KMS-11 (cell line): ENCODE data around the gene APOL2.
"Not testable (repeated sequence)": the region's sequence is repeated elsewhere in the genome, so short reads cannot be mapped to it uniquely, and the experiment has no call there.

Experiments used
- H2AFZ ChIP-seq: fragments of 200-600 bp; sonication (generic); 2 replicates; pipeline ENCODE4 v1.6.1; 2016; ENCODE audit warnings: antibody characterized with exemption, mixed run types, low read depth
- H3K27ac ChIP-seq: fragments of 200-600 bp; sonication (generic); 2 replicates; pipeline ENCODE4 v1.6.1; 2016; ENCODE audit warnings: mild to moderate bottlenecking, mixed run types
- H3K27me3 ChIP-seq: fragments of 200-600 bp; sonication (generic); 2 replicates; pipeline ENCODE4 v1.6.1; 2017; ENCODE audit warnings: mild to moderate bottlenecking, low read depth, mixed run types, moderate library complexity; ENCODE audit not compliant: insufficient read depth
- H3K36me3 ChIP-seq: fragments of 200-600 bp; sonication (generic); 2 replicates; pipeline ENCODE4 v1.6.1; 2017; ENCODE audit warnings: mild to moderate bottlenecking, mixed run types; ENCODE audit not compliant: insufficient read depth
- H3K4me1 ChIP-seq: fragments of 200-600 bp; sonication (generic); 2 replicates; pipeline ENCODE4 v1.6.1; 2016; ENCODE audit warnings: mild to moderate bottlenecking, low read depth, mixed run types; ENCODE audit not compliant: poor library complexity, severe bottlenecking
- H3K4me2 ChIP-seq: fragments of 200-600 bp; sonication (generic); 2 replicates; pipeline ENCODE4 v1.7.0; 2016; ENCODE audit warnings: mild to moderate bottlenecking, mixed run types
- H3K4me3 ChIP-seq: fragments of 200-600 bp; sonication (generic); IDR thresholded peaks from 2 replicates; pipeline ENCODE4 v1.6.1; 2017; ENCODE audit warnings: low read depth, low read length, mixed read lengths; ENCODE audit not compliant: insufficient read depth
- H3K79me2 ChIP-seq: fragments of 200-600 bp; sonication (generic); 2 replicates; pipeline ENCODE4 v1.6.1; 2016; ENCODE audit warnings: low read depth, mixed run types; ENCODE audit not compliant: insufficient read depth
- H3K9ac ChIP-seq: fragments of 200-600 bp; sonication (generic); 2 replicates; pipeline ENCODE4 v1.6.1; 2016; ENCODE audit warnings: mild to moderate bottlenecking, mixed run types
- H4K20me1 ChIP-seq: fragments of 200-600 bp; sonication (generic); 2 replicates; pipeline ENCODE4 v1.6.1; 2016; ENCODE audit warnings: mild to moderate bottlenecking, mixed run types; ENCODE audit not compliant: insufficient read depth
- TF ChIP-seq, protein P1 (sequence below): fragments of 200-600 bp; sonication (generic); conservative IDR thresholded peaks from 2 replicates; pipeline ENCODE4 v1.6.1; 2017; ENCODE audit warnings: low read depth, mild to moderate bottlenecking, antibody characterized with exemption, low read length, moderate library complexity, mixed read lengths

The APOL2 gene

DNA sequence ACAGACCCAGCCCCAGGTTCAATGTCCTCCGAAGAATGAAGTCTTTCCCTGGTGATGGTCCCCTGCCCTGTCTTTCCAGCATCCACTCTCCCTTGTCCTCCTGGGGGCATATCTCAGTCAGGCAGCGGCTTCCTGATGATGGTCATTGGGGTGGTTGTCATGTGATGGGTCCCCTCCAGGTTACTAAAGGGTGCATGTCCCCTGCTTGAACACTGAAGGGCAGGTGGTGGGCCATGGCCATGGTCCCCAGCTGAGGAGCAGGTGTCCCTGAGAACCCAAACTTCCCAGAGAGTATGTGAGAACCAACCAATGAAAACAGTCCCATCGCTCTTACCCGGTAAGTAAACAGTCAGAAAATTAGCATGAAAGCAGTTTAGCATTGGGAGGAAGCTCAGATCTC, 27.7 kb upstream of the APOL2 start:
- no peak overlapping the region for H2AFZ ChIP-seq
- H3K27me3 ChIP-seq: no peaks in the 10 kb centered on the region
- no peak overlapping the region for H3K4me2 ChIP-seq
- H3K4me3 ChIP-seq: no peak overlapping the region
- no peaks in the 10 kb centered on the region for H4K20me1 ChIP-seq
- TF ChIP-seq, protein P1, sequence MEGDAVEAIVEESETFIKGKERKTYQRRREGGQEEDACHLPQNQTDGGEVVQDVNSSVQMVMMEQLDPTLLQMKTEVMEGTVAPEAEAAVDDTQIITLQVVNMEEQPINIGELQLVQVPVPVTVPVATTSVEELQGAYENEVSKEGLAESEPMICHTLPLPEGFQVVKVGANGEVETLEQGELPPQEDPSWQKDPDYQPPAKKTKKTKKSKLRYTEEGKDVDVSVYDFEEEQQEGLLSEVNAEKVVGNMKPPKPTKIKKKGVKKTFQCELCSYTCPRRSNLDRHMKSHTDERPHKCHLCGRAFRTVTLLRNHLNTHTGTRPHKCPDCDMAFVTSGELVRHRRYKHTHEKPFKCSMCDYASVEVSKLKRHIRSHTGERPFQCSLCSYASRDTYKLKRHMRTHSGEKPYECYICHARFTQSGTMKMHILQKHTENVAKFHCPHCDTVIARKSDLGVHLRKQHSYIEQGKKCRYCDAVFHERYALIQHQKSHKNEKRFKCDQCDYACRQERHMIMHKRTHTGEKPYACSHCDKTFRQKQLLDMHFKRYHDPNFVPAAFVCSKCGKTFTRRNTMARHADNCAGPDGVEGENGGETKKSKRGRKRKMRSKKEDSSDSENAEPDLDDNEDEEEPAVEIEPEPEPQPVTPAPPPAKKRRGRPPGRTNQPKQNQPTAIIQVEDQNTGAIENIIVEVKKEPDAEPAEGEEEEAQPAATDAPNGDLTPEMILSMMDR: no peak
- peaks cover 2% of the 10 kb centered on the region for H3K4me1 ChIP-seq
- H3K9ac ChIP-seq: no peak overlapping the region
- H3K36me3 ChIP-seq: no peaks in the 10 kb centered on the region
- no peak overlapping the region for H3K27ac ChIP-seq
- no peaks in the 10 kb centered on the region for H3K79me2 ChIP-seq

DNA sequence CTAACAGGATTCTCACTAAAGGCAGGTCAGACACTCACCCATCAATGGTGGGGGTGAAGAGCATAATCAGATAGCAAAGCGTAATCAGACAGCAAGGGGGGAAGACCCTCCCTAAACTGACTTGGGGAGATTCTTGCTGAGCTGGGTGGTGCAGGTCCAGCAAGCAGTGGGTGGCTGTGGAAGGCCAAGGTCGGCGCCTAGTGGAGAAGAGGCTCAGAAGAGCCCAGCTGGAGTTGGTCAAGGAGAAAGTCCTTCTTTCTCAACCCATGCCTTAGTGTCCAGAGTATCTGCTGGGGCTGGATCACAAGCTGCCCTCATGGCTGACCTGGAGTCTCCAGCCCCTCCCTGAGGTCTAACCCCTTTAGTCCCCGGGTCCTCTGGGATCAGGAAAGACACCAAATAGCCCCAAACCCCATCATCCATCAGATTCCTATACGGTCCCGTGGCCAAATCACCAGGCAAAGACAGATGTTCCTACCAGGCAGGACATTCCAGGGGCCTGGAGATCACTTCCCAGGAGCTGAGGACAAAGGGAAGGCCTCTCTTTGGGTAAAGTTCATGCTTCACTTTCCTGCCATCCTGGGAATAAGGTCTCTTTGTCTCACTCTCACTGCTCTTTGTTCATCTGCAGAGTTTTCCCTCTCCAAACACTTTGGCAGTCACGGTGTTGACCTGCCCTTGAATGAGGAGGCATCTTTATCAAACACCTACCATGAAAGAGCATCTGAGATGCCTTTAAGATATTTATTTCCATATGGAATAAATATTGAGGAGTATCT, 24.7 kb upstream of the APOL2 start:
- H3K4me2 ChIP-seq, H3K9ac ChIP-seq: not testable (repeated sequence)
- H3K4me1 ChIP-seq: peaks cover 31% of the 10 kb centered on the region

DNA sequence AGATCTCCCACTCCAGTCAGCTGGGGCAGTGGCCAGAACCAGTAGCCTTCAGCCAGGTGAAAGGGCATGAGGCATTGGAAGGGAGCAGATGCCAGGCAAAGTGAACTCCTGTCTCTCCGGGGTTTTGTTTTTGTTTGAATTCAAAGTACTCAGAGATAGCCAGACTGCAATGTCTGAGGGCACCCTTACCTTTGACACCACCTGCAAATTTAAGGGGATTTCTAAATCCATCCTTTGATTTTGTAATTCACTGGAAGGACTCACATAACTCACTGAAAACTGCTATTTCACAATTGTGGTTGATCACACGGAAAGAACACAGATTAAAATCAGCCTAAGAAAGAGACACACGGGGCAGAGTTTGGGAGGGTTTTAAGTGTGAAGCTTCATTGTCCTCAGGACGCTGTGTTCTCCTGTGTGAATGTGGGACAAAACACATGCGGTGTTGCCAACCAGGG, 23.9 kb upstream of the APOL2 start:
- H3K36me3 ChIP-seq, H3K27me3 ChIP-seq, H3K4me3 ChIP-seq, H3K4me2 ChIP-seq, H3K79me2 ChIP-seq, H3K9ac ChIP-seq, H3K27ac ChIP-seq, H2AFZ ChIP-seq, H4K20me1 ChIP-seq: not testable (repeated sequence)
- peaks cover 37% of the 10 kb centered on the region for H3K4me1 ChIP-seq

More for the DNA sequence above, 24.7 kb upstream of the APOL2 start:
- not testable (repeated sequence) for H4K20me1 ChIP-seq, H3K36me3 ChIP-seq, H3K27ac ChIP-seq, H3K4me3 ChIP-seq, H3K27me3 ChIP-seq, H2AFZ ChIP-seq, H3K79me2 ChIP-seq

DNA sequence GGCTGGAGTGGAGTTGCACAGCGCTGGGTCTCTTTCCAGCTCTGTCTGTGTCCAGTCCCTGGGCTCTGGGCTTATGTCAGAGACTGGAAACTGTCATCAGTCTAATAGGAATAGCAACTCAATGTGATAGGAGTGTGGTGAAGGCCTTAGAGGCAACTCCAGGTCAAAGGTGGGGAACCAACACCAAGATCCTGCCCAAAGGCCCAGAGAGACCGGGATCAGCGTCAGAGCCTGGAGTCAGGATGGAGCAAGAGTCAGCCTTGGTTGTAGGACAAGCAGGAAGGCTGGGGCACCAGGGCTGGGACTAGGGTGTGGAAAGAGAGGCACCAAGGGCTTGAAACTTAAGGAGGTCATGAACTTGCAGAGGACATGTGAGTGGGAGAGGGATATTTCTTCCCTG, 23.0 kb upstream of the APOL2 start:
- not testable (repeated sequence) for H3K27ac ChIP-seq, H3K9ac ChIP-seq, H4K20me1 ChIP-seq, H3K36me3 ChIP-seq, H3K4me2 ChIP-seq, H3K79me2 ChIP-seq, H3K4me3 ChIP-seq, H2AFZ ChIP-seq, H3K27me3 ChIP-seq
- H3K4me1 ChIP-seq: peaks cover 46% of the 10 kb centered on the region

DNA sequence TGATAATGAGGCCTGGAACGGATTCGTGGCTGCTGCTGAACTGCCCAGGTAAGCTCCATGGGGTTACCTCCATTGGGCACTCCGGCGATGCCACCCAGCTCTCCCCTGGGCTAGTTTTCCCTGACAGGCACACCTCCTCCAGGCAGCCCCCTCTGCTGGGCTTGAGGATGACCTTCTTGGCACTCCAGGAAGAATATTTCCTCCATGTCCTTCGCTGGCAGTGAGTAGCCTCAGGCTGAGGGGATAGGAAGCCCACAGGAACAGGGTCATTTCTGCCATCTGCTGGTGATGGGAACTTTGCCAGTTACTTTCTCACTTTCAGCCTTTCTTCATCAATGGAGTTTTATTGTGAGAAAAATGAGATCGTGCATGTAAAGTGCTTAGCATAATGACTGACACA, 22.3 kb upstream of the APOL2 start:
- Histone ChIP-seq H3K4me2 (0 out of 2 replicates have a peak overlapping the region, but pooled peaks have one; percentile 3), H3K4me1 (peaks cover 53% of the 10 kb centered on the region)
- not testable (repeated sequence) for H4K20me1 ChIP-seq, H3K27ac ChIP-seq, H3K4me3 ChIP-seq, H3K27me3 ChIP-seq, H3K79me2 ChIP-seq, H3K36me3 ChIP-seq, H2AFZ ChIP-seq, H3K9ac ChIP-seq

DNA sequence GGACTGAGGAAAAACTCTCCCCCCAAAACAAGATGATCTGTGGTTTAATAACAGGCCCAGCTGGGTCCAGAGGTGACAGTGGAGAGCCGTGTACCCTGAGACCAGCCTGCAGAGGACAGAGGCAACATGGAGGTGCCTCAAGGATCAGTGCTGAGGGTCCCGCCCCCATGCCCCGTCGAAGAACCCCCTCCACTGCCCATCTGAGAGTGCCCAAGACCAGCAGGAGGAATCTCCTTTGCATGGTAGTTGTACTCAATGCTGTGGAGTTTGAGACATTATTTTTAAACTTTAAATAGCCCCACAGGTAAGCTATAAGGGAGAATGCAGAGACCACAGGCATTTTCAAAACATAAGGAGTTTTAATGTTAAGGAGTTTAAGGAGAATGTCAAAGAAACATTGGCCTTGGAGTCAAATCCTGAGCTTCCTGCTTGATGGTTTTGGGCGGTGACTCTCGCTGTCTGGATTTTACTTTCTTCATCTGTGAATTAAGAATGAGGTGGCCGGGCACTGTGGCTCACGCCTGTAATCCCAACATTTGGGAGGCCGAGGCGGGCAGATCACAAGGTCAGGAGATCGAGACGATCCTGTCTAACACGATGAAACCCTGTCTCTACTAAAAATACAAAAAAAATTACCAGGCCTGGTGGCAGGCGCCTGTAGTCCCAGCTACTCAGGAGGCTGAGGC, 20.4 kb upstream of the APOL2 start:
- H4K20me1 ChIP-seq: no peaks in the 10 kb centered on the region
- peak overlapping the region; percentile 94 for H3K27ac ChIP-seq
- no peak overlapping the region for H3K4me3 ChIP-seq
- peak overlapping the region; percentile 89 for H3K4me2 ChIP-seq
- H2AFZ ChIP-seq: peak overlapping the region; percentile 35; the same call in 1 of the 2 replicates
- H3K36me3 ChIP-seq: no peaks in the 10 kb centered on the region
- no peaks in the 10 kb centered on the region for H3K79me2 ChIP-seq
- TF ChIP-seq, protein P1: no peak
- no peaks in the 10 kb centered on the region for H3K27me3 ChIP-seq
- H3K4me1 ChIP-seq: peaks cover 58% of the 10 kb centered on the region
- peak overlapping the region; percentile 56; the same call in 1 of the 2 replicates for H3K9ac ChIP-seq
